ENCODE measurements around the gene ANO6. TPM values are rescaled to one million over a fixed set of nuclear protein-coding genes. Genes with fewer than 3 reads are reported as not detected.

Gene ANO6
- total and polyA plus RNA-seq, 4 donors, result 18.6 to 52.3 (median 29.1) TPM

DNA sequence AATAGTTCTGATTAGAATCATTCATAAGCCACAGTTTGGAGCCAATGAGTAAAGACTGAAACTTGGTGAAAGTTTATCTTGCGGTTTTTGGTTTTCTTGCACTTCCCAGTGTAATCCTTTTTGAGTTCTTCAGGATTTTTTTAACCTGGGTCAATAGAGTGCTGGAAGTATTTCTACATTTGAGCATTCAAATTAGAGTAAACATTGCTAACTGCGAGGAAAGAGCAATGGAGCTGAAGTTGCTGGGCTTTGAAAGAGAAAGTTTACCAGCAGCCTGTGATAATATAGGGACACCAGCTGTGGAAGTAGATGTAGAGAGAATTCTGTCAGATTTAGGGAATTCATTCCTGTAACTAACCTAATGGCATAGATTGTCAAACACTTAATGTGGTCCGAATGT lies 30.3 kb downstream of the ANO6 start:
- WGBS, result 42% methylated on average over 3 of the region's 3 CpGs
- TF ChIP-seq GABPA (IDR thresholded peaks at IDR 0.05 in 1 of 2, conservative IDR thresholded peaks at IDR 0.05 in 1 of 2) (no peak), HNF4G (IDR thresholded peaks at IDR 0.05) (no peak), SP1 (IDR thresholded peaks at IDR 0.05) (no peak), CTCF (IDR thresholded peaks at IDR 0.05; ENCODE audit: low read depth, low read length, missing input control) (no peak), RXRA (IDR thresholded peaks at IDR 0.05) (peak in 1 of 2 donors; percentile 20), EGR1 (IDR thresholded peaks at IDR 0.05; ENCODE audit: low read depth in 2 of 2) (no peak), FOXA2 (IDR thresholded peaks at IDR 0.05) (peak; percentile 70), MAX (IDR thresholded peaks at IDR 0.05) (no peak), NR2F2 (IDR thresholded peaks at IDR 0.05) (no peak), RAD21 (IDR thresholded peaks at IDR 0.05) (peak in 1 of 2 donors; percentile 37), FOXA1 (IDR thresholded peaks at IDR 0.05) (no peak), JUND (IDR thresholded peaks at IDR 0.05) (no peak), HNF4A (conservative IDR thresholded peaks at IDR 0.05) (peak in 1 of 2 donors; percentile 17), YY1 (IDR thresholded peaks at IDR 0.05) (peak; percentile 69), TAF1 (conservative IDR thresholded peaks at IDR 0.05) (no peak)
- TF ChIP-seq, protein P1, sequence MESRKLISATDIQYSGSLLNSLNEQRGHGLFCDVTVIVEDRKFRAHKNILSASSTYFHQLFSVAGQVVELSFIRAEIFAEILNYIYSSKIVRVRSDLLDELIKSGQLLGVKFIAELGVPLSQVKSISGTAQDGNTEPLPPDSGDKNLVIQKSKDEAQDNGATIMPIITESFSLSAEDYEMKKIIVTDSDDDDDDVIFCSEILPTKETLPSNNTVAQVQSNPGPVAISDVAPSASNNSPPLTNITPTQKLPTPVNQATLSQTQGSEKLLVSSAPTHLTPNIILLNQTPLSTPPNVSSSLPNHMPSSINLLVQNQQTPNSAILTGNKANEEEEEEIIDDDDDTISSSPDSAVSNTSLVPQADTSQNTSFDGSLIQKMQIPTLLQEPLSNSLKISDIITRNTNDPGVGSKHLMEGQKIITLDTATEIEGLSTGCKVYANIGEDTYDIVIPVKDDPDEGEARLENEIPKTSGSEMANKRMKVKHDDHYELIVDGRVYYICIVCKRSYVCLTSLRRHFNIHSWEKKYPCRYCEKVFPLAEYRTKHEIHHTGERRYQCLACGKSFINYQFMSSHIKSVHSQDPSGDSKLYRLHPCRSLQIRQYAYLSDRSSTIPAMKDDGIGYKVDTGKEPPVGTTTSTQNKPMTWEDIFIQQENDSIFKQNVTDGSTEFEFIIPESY (IDR thresholded peaks at IDR 0.05), result no peak
- TF ChIP-seq, protein P2, sequence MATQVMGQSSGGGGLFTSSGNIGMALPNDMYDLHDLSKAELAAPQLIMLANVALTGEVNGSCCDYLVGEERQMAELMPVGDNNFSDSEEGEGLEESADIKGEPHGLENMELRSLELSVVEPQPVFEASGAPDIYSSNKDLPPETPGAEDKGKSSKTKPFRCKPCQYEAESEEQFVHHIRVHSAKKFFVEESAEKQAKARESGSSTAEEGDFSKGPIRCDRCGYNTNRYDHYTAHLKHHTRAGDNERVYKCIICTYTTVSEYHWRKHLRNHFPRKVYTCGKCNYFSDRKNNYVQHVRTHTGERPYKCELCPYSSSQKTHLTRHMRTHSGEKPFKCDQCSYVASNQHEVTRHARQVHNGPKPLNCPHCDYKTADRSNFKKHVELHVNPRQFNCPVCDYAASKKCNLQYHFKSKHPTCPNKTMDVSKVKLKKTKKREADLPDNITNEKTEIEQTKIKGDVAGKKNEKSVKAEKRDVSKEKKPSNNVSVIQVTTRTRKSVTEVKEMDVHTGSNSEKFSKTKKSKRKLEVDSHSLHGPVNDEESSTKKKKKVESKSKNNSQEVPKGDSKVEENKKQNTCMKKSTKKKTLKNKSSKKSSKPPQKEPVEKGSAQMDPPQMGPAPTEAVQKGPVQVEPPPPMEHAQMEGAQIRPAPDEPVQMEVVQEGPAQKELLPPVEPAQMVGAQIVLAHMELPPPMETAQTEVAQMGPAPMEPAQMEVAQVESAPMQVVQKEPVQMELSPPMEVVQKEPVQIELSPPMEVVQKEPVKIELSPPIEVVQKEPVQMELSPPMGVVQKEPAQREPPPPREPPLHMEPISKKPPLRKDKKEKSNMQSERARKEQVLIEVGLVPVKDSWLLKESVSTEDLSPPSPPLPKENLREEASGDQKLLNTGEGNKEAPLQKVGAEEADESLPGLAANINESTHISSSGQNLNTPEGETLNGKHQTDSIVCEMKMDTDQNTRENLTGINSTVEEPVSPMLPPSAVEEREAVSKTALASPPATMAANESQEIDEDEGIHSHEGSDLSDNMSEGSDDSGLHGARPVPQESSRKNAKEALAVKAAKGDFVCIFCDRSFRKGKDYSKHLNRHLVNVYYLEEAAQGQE (IDR thresholded peaks at IDR 0.05), result no peak
- TF ChIP-seq, protein P3, sequence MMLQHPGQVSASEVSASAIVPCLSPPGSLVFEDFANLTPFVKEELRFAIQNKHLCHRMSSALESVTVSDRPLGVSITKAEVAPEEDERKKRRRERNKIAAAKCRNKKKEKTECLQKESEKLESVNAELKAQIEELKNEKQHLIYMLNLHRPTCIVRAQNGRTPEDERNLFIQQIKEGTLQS (IDR thresholded peaks at IDR 0.05), result no peak
- peak overlapping the region; percentile 9 to 48 for H3K27ac ChIP-seq (ENCODE audit: low read depth in 1 of 2, low read length in 2 of 2)

More for the DNA sequence above, 30.3 kb downstream of the ANO6 start:
- Histone ChIP-seq H3K4me3 (ENCODE audit: low read depth in 1 of 3, low read length in 3 of 3) (no peak overlapping the region), H3K27me3 (ENCODE audit: control insufficient read depth in 4 of 4, insufficient read depth in 4 of 4, low read length in 3 of 4) (no peaks in the 10 kb centered on the region), H3K4me1 (ENCODE audit: control insufficient read depth in 4 of 4, insufficient read depth in 4 of 4, low read length in 3 of 4) (peaks cover 5 to 20% (median 9%) of the 10 kb centered on the region in 4 donors), H3K36me3 (ENCODE audit: control insufficient read depth in 4 of 4, insufficient read depth in 3 of 4, low read depth in 1 of 4, low read length in 3 of 4) (no peaks in the 10 kb centered on the region), H3K9ac (ENCODE audit: low read depth in 1 of 2, low read length in 2 of 2) (no peak overlapping the region), H3K9me3 (ENCODE audit: control insufficient read depth in 4 of 4, low read length in 3 of 4) (no peaks in the 10 kb centered on the region)
- no peak for DNase-seq (ENCODE audit: low spot score)

Measured in liver (tissue), 9 donors.